ENCODE measurements around the gene EMP2. TPM values are rescaled to one million over a fixed set of nuclear protein-coding genes. Genes with fewer than 3 reads are reported as not detected.
"Not testable (repeated sequence)": the region's sequence is repeated elsewhere in the genome, so short reads cannot be mapped to it uniquely, and the experiment has no call there.

The EMP2 gene
- total RNA-seq, 1 donor from 2014 or later, result 14.6 TPM

DNA sequence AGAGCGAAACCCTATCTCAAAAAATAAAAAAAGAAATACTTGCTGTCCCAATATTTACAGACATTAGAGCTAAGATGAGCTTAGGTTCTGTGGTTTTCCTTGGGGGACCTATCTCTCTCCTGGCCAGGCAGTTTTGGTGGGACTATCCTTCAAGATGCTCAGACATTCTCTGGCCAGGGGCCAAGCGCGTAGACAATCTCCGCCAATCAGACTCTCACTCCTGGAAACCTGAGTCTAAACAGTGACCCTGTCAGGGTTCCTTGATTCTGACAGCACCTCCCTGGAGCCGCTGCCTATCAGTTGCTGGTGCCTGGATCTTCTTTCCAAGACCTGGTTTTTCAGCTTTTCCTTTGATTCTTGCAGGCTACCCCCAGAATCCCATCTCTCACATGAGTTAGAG is 45.6 kb downstream of the EMP2 start:
- no peak for DNase-seq (ENCODE audit: low spot score)
- H3K4me1 Mint-ChIP-seq (ENCODE audit: low read depth), result no peaks in the 10 kb centered on the region
- H3K27ac Mint-ChIP-seq (ENCODE audit: unreplicated experiment), result no peak overlapping the region
- no peaks in the 10 kb centered on the region for H3K9me3 Mint-ChIP-seq (ENCODE audit: low read depth)
- no peak overlapping the region for H3K4me3 Mint-ChIP-seq (ENCODE audit: unreplicated experiment)
- no peaks in the 10 kb centered on the region for H3K27me3 Mint-ChIP-seq (ENCODE audit: low read depth)
- TF ChIP-seq, protein P1, sequence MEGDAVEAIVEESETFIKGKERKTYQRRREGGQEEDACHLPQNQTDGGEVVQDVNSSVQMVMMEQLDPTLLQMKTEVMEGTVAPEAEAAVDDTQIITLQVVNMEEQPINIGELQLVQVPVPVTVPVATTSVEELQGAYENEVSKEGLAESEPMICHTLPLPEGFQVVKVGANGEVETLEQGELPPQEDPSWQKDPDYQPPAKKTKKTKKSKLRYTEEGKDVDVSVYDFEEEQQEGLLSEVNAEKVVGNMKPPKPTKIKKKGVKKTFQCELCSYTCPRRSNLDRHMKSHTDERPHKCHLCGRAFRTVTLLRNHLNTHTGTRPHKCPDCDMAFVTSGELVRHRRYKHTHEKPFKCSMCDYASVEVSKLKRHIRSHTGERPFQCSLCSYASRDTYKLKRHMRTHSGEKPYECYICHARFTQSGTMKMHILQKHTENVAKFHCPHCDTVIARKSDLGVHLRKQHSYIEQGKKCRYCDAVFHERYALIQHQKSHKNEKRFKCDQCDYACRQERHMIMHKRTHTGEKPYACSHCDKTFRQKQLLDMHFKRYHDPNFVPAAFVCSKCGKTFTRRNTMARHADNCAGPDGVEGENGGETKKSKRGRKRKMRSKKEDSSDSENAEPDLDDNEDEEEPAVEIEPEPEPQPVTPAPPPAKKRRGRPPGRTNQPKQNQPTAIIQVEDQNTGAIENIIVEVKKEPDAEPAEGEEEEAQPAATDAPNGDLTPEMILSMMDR (IDR thresholded peaks at IDR 0.05), result no peak
- H3K36me3 Mint-ChIP-seq (ENCODE audit: low read depth), result peaks cover 8% of the 10 kb centered on the region

DNA sequence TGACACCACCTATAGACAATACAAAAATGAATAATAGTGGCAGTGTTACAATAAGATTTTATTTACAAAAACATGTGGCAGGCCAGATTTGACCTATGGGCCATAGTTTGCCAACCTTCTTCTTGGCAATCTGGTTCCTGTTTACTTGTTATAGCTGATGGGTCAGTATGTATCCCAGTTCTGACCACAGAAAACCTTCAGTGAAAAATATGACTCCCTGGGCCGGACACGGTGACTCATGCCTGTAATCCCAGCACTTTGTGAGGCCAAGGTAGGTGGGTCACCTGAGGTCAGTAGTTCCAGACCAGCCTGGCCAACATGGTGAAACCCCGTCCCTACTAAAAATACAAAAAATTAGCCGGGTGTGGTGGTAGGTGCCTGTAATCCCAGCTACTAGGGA is 46.8 kb downstream of the EMP2 start:
- H3K36me3 Mint-ChIP-seq (ENCODE audit: low read depth); H3K27ac Mint-ChIP-seq (ENCODE audit: unreplicated experiment); H3K9me3 Mint-ChIP-seq (ENCODE audit: low read depth); H3K4me3 Mint-ChIP-seq (ENCODE audit: unreplicated experiment); H3K4me1 Mint-ChIP-seq (ENCODE audit: low read depth); H3K27me3 Mint-ChIP-seq (ENCODE audit: low read depth); DNase-seq (ENCODE audit: low spot score): not testable (repeated sequence)

DNA sequence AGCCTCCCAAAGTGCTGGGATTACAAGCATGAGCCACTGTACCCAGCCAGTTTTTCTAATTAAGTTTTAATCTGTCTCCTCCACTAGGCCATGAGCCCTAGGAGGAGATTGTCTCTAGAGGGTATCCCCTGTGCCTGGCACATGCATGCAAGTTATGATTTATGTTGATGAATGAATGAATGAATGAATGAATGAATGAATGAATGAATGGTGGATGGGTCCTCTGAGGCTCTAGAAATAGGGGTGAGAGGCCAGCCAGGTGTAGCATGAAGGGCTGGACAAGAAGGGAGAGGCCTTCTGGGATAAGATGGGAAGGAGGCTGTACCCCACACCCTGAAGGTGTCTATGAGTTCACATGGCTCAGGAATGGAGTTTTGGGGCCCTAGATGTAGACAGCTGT is 48.8 kb downstream of the EMP2 start:
- Mint-ChIP-seq H3K36me3 (ENCODE audit: low read depth) (peaks cover 2% of the 10 kb centered on the region), H3K4me3 (ENCODE audit: unreplicated experiment) (no peak overlapping the region), H3K4me1 (ENCODE audit: low read depth) (no peaks in the 10 kb centered on the region), H3K27me3 (ENCODE audit: low read depth) (no peaks in the 10 kb centered on the region), H3K27ac (ENCODE audit: unreplicated experiment) (no peak overlapping the region), H3K9me3 (ENCODE audit: low read depth) (no peaks in the 10 kb centered on the region)
- DNase-seq (ENCODE audit: low spot score), result no peak
- TF ChIP-seq, protein P1 (IDR thresholded peaks at IDR 0.05), result no peak

DNA sequence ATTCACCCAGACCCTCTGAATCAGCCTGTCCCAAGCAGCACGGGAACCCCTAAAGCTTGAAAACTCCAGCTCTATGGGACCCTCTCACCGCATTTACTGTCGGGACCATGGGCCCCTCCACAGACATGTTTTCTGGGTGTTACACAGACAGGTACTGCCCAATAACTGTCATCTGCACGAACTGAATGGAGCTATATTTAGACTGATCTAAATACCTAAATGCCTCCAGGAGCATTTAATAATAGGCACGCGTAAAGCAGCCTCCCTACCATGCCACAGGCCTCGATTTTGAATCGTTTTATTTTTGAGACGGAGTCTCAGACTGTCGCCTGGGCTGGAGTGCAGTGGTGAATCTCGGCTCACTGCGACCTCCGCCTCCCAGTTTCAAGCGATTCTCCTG is 49.7 kb downstream of the EMP2 start:
- Mint-ChIP-seq H3K4me1 (ENCODE audit: low read depth) (no peaks in the 10 kb centered on the region), H3K4me3 (ENCODE audit: unreplicated experiment) (no peak overlapping the region), H3K27ac (ENCODE audit: unreplicated experiment) (no peak overlapping the region)

DNA sequence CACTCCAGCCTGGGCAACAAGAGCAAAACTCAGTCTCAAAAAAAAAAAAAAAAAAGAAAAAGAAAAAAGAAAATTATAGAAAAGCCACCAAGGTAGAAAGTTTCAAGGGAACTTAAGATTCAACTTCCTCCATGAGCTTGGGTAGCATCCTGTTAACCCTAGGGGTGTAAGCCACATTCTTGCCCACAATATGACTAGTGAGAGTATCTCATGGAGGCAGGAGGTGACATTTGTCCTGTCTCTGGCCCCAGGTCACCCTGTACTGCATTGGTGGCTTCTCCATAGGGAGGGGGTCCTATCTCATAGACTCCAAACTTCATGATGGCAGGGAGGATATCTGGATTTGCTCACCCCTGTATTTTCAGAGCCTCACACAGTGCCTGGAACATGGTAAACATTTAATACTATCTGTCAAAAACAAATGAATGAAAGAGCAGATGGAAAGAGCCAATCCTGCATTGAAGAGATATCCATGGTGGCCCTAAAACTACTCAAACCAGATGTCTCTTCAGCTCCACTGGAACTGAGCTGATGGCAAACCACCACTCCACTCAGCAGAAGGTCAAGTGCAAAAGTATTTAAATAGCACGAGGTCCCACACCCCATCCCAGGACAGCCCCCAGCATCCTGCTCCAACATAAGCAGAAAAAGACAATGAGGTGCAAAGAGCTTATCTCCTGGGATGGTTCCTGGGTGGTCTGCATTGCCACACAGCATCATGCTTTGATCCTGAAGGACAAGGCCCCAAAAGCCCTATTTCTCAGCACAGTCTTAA is 50.3 kb downstream of the EMP2 start:
- H3K36me3 Mint-ChIP-seq (ENCODE audit: low read depth), result peaks cover 2% of the 10 kb centered on the region
- H3K9me3 Mint-ChIP-seq (ENCODE audit: low read depth), result no peaks in the 10 kb centered on the region
- H3K27me3 Mint-ChIP-seq (ENCODE audit: low read depth), result no peaks in the 10 kb centered on the region
- TF ChIP-seq, protein P1 (IDR thresholded peaks at IDR 0.05), result no peak
- no peak overlapping the region for H3K4me3 Mint-ChIP-seq (ENCODE audit: unreplicated experiment)
- H3K4me1 Mint-ChIP-seq (ENCODE audit: low read depth), result no peaks in the 10 kb centered on the region
- no peak overlapping the region for H3K27ac Mint-ChIP-seq (ENCODE audit: unreplicated experiment)
- no peak for DNase-seq (ENCODE audit: low spot score)

More for the DNA sequence above, 49.7 kb downstream of the EMP2 start:
- H3K9me3 Mint-ChIP-seq (ENCODE audit: low read depth), result no peaks in the 10 kb centered on the region
- TF ChIP-seq, protein P1 (IDR thresholded peaks at IDR 0.05), result no peak
- DNase-seq (ENCODE audit: low spot score), result no peak
- peaks cover 2% of the 10 kb centered on the region for H3K36me3 Mint-ChIP-seq (ENCODE audit: low read depth)
- no peaks in the 10 kb centered on the region for H3K27me3 Mint-ChIP-seq (ENCODE audit: low read depth)

DNA sequence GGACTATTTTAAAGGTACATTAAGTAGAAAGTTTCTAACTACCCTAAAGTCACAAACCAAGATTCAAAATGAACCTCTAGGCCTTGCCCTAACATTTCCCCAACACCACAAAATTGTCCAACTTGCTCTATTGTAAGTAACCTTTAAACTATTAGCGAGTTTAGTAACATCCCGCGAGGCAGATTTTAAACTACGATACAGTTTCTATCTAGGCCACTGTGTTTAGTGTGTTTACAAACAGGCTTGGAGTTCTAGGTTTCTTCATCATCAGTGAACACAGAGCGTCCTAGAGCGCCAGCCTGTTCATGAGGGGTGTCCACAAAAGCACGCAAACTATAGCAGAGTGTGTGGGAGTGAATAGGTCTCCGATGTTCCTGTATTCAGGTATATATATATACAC is 51.8 kb downstream of the EMP2 start:
- Mint-ChIP-seq H3K36me3 (ENCODE audit: low read depth) (peaks cover 2% of the 10 kb centered on the region), H3K27ac (ENCODE audit: unreplicated experiment) (no peak overlapping the region), H3K4me3 (ENCODE audit: unreplicated experiment) (no peak overlapping the region), H3K4me1 (ENCODE audit: low read depth) (no peaks in the 10 kb centered on the region), H3K9me3 (ENCODE audit: low read depth) (no peaks in the 10 kb centered on the region), H3K27me3 (ENCODE audit: low read depth) (no peaks in the 10 kb centered on the region)
- TF ChIP-seq, protein P1 (IDR thresholded peaks at IDR 0.05), result no peak
- no peak for DNase-seq (ENCODE audit: low spot score)
